Mammary epithelial cell (primary cell): ENCODE data around the gene TENT5A.
"Not testable (repeated sequence)": the region's sequence is repeated elsewhere in the genome, so short reads cannot be mapped to it uniquely, and the experiment has no call there.

Experiments used
- CTCF ChIP-seq, 2 donors: IDR thresholded peaks in 1 of 2; conservative IDR thresholded peaks in 1 of 2; 2 replicates each; pipeline ENCODE4 v1.5.1; 2011 to 2012; ENCODE audit warnings: inconsistent platforms in 2 of 2, low read length in 2 of 2, mild to moderate bottlenecking in 2 of 2, control low read depth in 1 of 2, low read depth in 1 of 2; ENCODE audit not compliant: insufficient read depth in 1 of 2; ENCODE audit errors: extremely low read depth in 1 of 2
- EZH2 ChIP-seq: IDR thresholded peaks from 2 replicates; pipeline ENCODE4 v1.6.1; 2012; ENCODE audit warnings: low read length, inconsistent platforms, borderline replicate concordance

GRCh38 chr6:81740591-81740990 is 11.9 kb downstream of the TENT5A start:
- not testable (repeated sequence) for TF ChIP-seq CTCF (conservative IDR thresholded peaks at IDR 0.05 in 1 of 2, IDR thresholded peaks at IDR 0.05 in 1 of 2; ENCODE audit: extremely low read depth in 1 of 2, insufficient read depth in 1 of 2, low read depth in 1 of 2, low read length in 2 of 2); EZH2
